GM21367 (cell line): ENCODE data around the gene DMRTB1.

ENCODE experiments used
- ATAC-seq: cut with Tn5 transposase; IDR thresholded peaks from one replicate; pipeline ENCODE4 v1.9.1; 2021; ENCODE audit not compliant: unreplicated experiment

DMRTB1 gene

GRCh38 chr1:53484705-53485477 is 25.7 kb downstream of the DMRTB1 start:
- ATAC-seq: no peak

- no peak for ATAC-seq
Observed at GRCh38 chr1:53485478-53486394, 26.5 kb downstream of the DMRTB1 start.

GRCh38 chr1:53486395-53487026 is 27.3 kb downstream of the DMRTB1 start:
- ATAC-seq: no peak

- no peak for ATAC-seq
Observed at GRCh38 chr1:53490351-53490750, 31.2 kb downstream of the DMRTB1 start.

GRCh38 chr1:53495633-53496345 is 36.6 kb downstream of the DMRTB1 start:
- no peak for ATAC-seq

- ATAC-seq: no peak
Observed at GRCh38 chr1:53498555-53499131, 39.4 kb downstream of the DMRTB1 start.

- no peak for ATAC-seq
Observed at GRCh38 chr1:53499257-53500203, 40.3 kb downstream of the DMRTB1 start.

GRCh38 chr1:53500204-53501064 is 41.2 kb downstream of the DMRTB1 start:
- no peak for ATAC-seq

- ATAC-seq: no peak
Observed at GRCh38 chr1:53501065-53502005, 42.1 kb downstream of the DMRTB1 start.

- ATAC-seq: no peak
Observed at GRCh38 chr1:53502641-53503432, 43.6 kb downstream of the DMRTB1 start.

GRCh38 chr1:53503433-53504217 is 44.4 kb downstream of the DMRTB1 start:
- ATAC-seq: no peak

GRCh38 chr1:53504901-53505300 is 45.7 kb downstream of the DMRTB1 start:
- no peak for ATAC-seq

- no peak for ATAC-seq
Observed at GRCh38 chr1:53505401-53505800, 46.2 kb downstream of the DMRTB1 start.

GRCh38 chr1:53505891-53506290 is 46.7 kb downstream of the DMRTB1 start:
- no peak for ATAC-seq

- ATAC-seq: no peak
Observed at GRCh38 chr1:53506355-53507050, 47.3 kb downstream of the DMRTB1 start.
